Breast epithelium (tissue), 4 donors: ENCODE data around the gene UNC13C. TPM values are rescaled to one million over a fixed set of nuclear protein-coding genes. Genes with fewer than 3 reads are reported as not detected.

Experiments
- DNase-seq, 2 donors: peaks; one replicate each; pipeline ENCODE4 v3.0.0-alpha.2; 2019; ENCODE audit warnings: low spot score in 2 of 2
- H3K27ac ChIP-seq, 2 donors: fragments of 200-600 bp; sonication (generic) in 1 of 2; one replicate each; pipeline ENCODE4 v1.5.1; 2016 to 2019; ENCODE audit warnings: mild to moderate bottlenecking in 1 of 2
- H3K27me3 ChIP-seq, 2 donors: fragments of 200-600 bp; sonication (generic) in 1 of 2; one replicate each; pipeline versions ENCODE4 v1.5.1 to v1.6.0; 2017 to 2019; ENCODE audit warnings: control low read depth in 1 of 2, mild to moderate bottlenecking in 1 of 2
- H3K36me3 ChIP-seq: fragments of 200-600 bp; one replicate; pipeline ENCODE4 v1.5.1; 2019
- H3K4me1 ChIP-seq, 2 donors: fragments of 200-600 bp; sonication (generic); one replicate each; pipeline ENCODE4 v1.5.1; 2016 to 2019; ENCODE audit warnings: control low read depth in 1 of 2
- H3K4me3 ChIP-seq, 3 donors: fragments of 200-600 bp; sonication (generic); 1 replicate in 2 of 3; 2 replicates in 1 of 3; pipeline ENCODE4 v1.5.1; 2016 to 2019; ENCODE audit warnings: mild to moderate bottlenecking in 3 of 3, moderate library complexity in 2 of 3
- H3K9me3 ChIP-seq, 2 donors: fragments of 200-600 bp; sonication (generic) in 1 of 2; one replicate each; pipeline ENCODE4 v1.5.1; 2016 to 2019; ENCODE audit warnings: control low read depth in 1 of 2
- POLR2A ChIP-seq: fragments of 450-650 bp; IDR thresholded peaks from one replicate; pipeline ENCODE4 v1.6.1; 2016; ENCODE audit warnings: antibody characterized with exemption, mild to moderate bottlenecking, moderate library complexity
- POLR2AphosphoS5 ChIP-seq, 3 donors: sonication (generic); formaldehyde crosslinking; IDR thresholded peaks; one replicate each; pipeline ENCODE4 v1.6.1; 2017; ENCODE audit warnings: antibody characterized with exemption in 3 of 3
- intact Hi-C: fragments of 100-400 bp; cut with DNase I; formaldehyde crosslinking; loops from one replicate; pipeline ENCODE4 v1.15.1; 2023; ENCODE audit warnings: low total_unique reads
- total RNA-seq, 3 donors: library from RNA; depleted of rRNA; stranded (reverse); fragments of >200 nt; gene quantifications; one replicate each; pipeline ENCODE4 v1.1.0, GENCODE V29; 2016
- TF ChIP-seq, protein P1 (sequence below), 3 donors: fragments of 450-650 bp; IDR thresholded peaks; one replicate each; pipeline ENCODE4 v1.5.1; 2016 to 2017; ENCODE audit warnings: antibody characterized with exemption in 3 of 3, mild to moderate bottlenecking in 3 of 3, moderate library complexity in 3 of 3

UNC13C gene
- total RNA-seq, 3 donors from 2014 or later: 0.32 to 2.9 (median 0.88) TPM

DNA sequence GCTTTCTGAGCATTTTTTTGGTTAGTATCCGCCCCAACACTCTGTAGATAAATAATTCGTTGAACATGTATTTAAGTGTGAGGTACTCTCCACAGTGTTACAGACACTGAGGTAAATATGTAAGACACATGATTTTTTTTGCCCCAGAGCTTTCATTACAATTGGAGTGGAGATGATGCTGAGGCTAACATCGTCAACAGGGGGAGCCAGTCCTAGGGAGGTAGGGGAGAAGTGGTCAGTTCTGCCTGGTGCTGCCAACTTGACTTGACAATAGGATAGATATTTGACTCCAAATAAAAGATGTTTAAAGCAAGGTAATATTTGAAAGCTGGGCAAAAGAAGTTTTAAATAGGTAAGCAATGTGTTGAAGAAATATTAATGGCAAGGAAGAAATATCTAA lies 295.7 kb downstream of the UNC13C start:
- Histone ChIP-seq H3K4me3 (no peak overlapping the region), H3K27ac (no peak overlapping the region), H3K36me3 (no peaks in the 10 kb centered on the region), H3K27me3 (no peaks in the 10 kb centered on the region), H3K9me3 (no peaks in the 10 kb centered on the region), H3K4me1 (no peaks in the 10 kb centered on the region)
- no peak for DNase-seq
- intact Hi-C loops: no loop called here
- TF ChIP-seq POLR2A (no peak), POLR2AphosphoS5 (IDR thresholded peaks at IDR 0.05) (no peak)
- TF ChIP-seq, protein P1, sequence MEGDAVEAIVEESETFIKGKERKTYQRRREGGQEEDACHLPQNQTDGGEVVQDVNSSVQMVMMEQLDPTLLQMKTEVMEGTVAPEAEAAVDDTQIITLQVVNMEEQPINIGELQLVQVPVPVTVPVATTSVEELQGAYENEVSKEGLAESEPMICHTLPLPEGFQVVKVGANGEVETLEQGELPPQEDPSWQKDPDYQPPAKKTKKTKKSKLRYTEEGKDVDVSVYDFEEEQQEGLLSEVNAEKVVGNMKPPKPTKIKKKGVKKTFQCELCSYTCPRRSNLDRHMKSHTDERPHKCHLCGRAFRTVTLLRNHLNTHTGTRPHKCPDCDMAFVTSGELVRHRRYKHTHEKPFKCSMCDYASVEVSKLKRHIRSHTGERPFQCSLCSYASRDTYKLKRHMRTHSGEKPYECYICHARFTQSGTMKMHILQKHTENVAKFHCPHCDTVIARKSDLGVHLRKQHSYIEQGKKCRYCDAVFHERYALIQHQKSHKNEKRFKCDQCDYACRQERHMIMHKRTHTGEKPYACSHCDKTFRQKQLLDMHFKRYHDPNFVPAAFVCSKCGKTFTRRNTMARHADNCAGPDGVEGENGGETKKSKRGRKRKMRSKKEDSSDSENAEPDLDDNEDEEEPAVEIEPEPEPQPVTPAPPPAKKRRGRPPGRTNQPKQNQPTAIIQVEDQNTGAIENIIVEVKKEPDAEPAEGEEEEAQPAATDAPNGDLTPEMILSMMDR (IDR thresholded peaks at IDR 0.05): no peak

- no peak overlapping the region for H3K27ac ChIP-seq
- intact Hi-C loops: no loop called here
- TF ChIP-seq, protein P1 (IDR thresholded peaks at IDR 0.05): no peak
- no peak for TF ChIP-seq POLR2A
- no peak for TF ChIP-seq POLR2AphosphoS5 (IDR thresholded peaks at IDR 0.05)
- no peaks in the 10 kb centered on the region for H3K36me3 ChIP-seq
- DNase-seq: no peak
- H3K27me3 ChIP-seq: no peaks in the 10 kb centered on the region
- H3K9me3 ChIP-seq: no peaks in the 10 kb centered on the region
- H3K4me3 ChIP-seq: no peak overlapping the region
- H3K4me1 ChIP-seq: no peaks in the 10 kb centered on the region
Measured at GRCh38 chr15:54277834-54278233, 299.6 kb downstream of the UNC13C start.

GRCh38 chr15:54280726-54281125 lies 302.5 kb downstream of the UNC13C start:
- intact Hi-C loops: no loop called here
- H3K4me3 ChIP-seq: no peak overlapping the region
- H3K27me3 ChIP-seq: no peaks in the 10 kb centered on the region
- TF ChIP-seq POLR2A (no peak), POLR2AphosphoS5 (IDR thresholded peaks at IDR 0.05) (no peak)
- TF ChIP-seq, protein P1 (IDR thresholded peaks at IDR 0.05): no peak
- no peak overlapping the region for H3K27ac ChIP-seq
- DNase-seq: no peak
- no peaks in the 10 kb centered on the region for H3K4me1 ChIP-seq
- H3K36me3 ChIP-seq: no peaks in the 10 kb centered on the region
- no peaks in the 10 kb centered on the region for H3K9me3 ChIP-seq

GRCh38 chr15:54282228-54282836 lies 304.1 kb downstream of the UNC13C start:
- no peaks in the 10 kb centered on the region for H3K4me1 ChIP-seq
- no peaks in the 10 kb centered on the region for H3K27me3 ChIP-seq
- no peak overlapping the region for H3K4me3 ChIP-seq
- H3K36me3 ChIP-seq: no peaks in the 10 kb centered on the region
- no peak for DNase-seq
- intact Hi-C loops: no loop called here
- TF ChIP-seq POLR2AphosphoS5 (IDR thresholded peaks at IDR 0.05) (no peak), POLR2A (no peak)
- TF ChIP-seq, protein P1 (IDR thresholded peaks at IDR 0.05): no peak
- no peak overlapping the region for H3K27ac ChIP-seq
- no peaks in the 10 kb centered on the region for H3K9me3 ChIP-seq

DNA sequence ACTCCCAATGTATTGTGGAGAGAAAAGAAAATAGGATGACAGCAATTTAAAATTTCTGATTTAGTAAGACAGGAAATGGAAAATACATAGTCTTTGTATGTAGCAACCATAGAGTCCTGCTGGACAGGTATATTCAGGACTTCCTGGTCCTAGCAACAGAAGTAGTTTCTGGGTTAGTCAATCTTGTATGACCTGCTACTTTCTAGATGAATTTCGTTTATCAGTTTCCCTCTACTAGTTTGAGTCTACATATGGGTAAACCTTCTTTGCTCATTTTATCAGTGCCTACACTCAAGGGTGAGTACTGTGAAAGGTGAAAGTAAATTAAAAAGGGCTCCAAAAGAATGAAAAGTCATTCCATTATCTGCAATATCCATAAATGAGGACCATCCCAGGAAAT lies 309.8 kb downstream of the UNC13C start:
- no peaks in the 10 kb centered on the region for H3K27me3 ChIP-seq
- intact Hi-C loops: no loop called here
- H3K4me1 ChIP-seq: no peaks in the 10 kb centered on the region
- no peak overlapping the region for H3K27ac ChIP-seq
- H3K9me3 ChIP-seq: no peaks in the 10 kb centered on the region
- no peak overlapping the region for H3K4me3 ChIP-seq
- no peak for DNase-seq
- TF ChIP-seq POLR2A (no peak), POLR2AphosphoS5 (IDR thresholded peaks at IDR 0.05) (no peak)
- TF ChIP-seq, protein P1 (IDR thresholded peaks at IDR 0.05): no peak
- no peaks in the 10 kb centered on the region for H3K36me3 ChIP-seq
